HEK293 (cell line): ENCODE results near the gene ADGRG7.

ENCODE experiments used
- CTCF ChIP-seq: fragments of 450-650 bp; formaldehyde crosslinking; IDR thresholded peaks from 2 replicates; pipeline ENCODE4 v1.5.1; 2016; ENCODE audit warnings: missing biosample characterization, missing genetic modification characterization
- MEIS1 ChIP-seq: sonication (generic); formaldehyde crosslinking; IDR thresholded peaks from 2 replicates; pipeline ENCODE4 v1.8.1; 2022; ENCODE audit warnings: missing genetic modification reagents, mild to moderate bottlenecking, borderline replicate concordance
- REST ChIP-seq: fragments of 450-650 bp; formaldehyde crosslinking; IDR thresholded peaks from 2 replicates; pipeline ENCODE4 v1.5.1; 2016; ENCODE audit warnings: missing biosample characterization, missing genetic modification characterization
- ZBTB1 ChIP-seq: fragments of 450-650 bp; formaldehyde crosslinking; IDR thresholded peaks from 2 replicates; pipeline ENCODE4 v1.5.1; 2016; ENCODE audit warnings: missing biosample characterization, missing genetic modification characterization
- ZFP3 ChIP-seq: fragments of 450-650 bp; formaldehyde crosslinking; IDR thresholded peaks from 2 replicates; pipeline ENCODE4 v1.5.1; 2016; ENCODE audit warnings: low read depth, missing biosample characterization, missing genetic modification characterization
- ZFP41 ChIP-seq: fragments of 450-650 bp; formaldehyde crosslinking; IDR thresholded peaks from 2 replicates; pipeline ENCODE4 v1.5.1; 2016; ENCODE audit warnings: missing biosample characterization, missing genetic modification characterization, borderline replicate concordance
- ZNF404 ChIP-seq: fragments of 450-650 bp; formaldehyde crosslinking; IDR thresholded peaks from 2 replicates; pipeline ENCODE4 v1.5.1; 2017; ENCODE audit warnings: missing biosample characterization, missing genetic modification characterization
- ZNF449 ChIP-seq: fragments of 450-650 bp; formaldehyde crosslinking; IDR thresholded peaks from 2 replicates; pipeline ENCODE4 v1.5.1; 2017; ENCODE audit warnings: missing biosample characterization, mild to moderate bottlenecking, missing genetic modification characterization, moderate library complexity

- TF ChIP-seq ZNF449 = no peak
- TF ChIP-seq MEIS1 (CRISPR knock-in tag) = no peak
- TF ChIP-seq ZFP3 (tag by site-specific recombination) = no peak
- no peak for TF ChIP-seq CTCF (tag by site-specific recombination)
- no peak for TF ChIP-seq ZNF404
- no peak for TF ChIP-seq ZFP41 (tag by site-specific recombination)
- TF ChIP-seq REST (tag by site-specific recombination) = no peak
- TF ChIP-seq ZBTB1 (tag by site-specific recombination) = no peak
These were observed 86.8 kb downstream of the ADGRG7 start for GRCh38 chr3:100696161-100696560.
